ENCODE data around the gene VPS8. TPM values are rescaled to one million over a fixed set of nuclear protein-coding genes. Genes with fewer than 3 reads are reported as not detected.
"Not testable (repeated sequence)": the region's sequence is repeated elsewhere in the genome, so short reads cannot be mapped to it uniquely, and the experiment has no call there.

Gene VPS8
- total and polyA plus RNA-seq, 9 of the 15 experiments (the other 6 are each of a cell fraction or from before 2014, with no cell fraction given), result 7.2 to 41.0 (median 28.3) TPM

DNA sequence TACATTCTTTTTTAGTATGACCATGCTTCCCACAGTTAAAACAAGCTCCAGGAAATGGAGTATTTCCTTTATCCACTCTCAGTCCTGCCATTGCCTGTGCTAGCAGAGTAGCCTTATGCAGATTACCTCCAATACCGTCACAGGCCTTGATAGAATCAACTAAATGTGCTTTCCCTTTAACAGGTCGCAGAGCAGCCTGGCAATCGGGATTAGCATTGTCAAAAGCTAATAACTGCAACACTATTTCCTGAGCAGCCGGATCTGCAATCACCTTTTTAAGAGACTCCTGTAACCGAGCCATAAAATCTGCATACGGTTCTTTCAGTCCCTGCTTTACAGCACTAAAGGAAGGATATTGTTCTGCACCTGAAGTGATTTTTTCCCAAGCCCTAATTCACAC, 206.0 kb downstream of the VPS8 start:
- DNase-seq (ENCODE audit: extremely low read depth in 1 of 4, low spot score in 3 of 4); H3K4me3 ChIP-seq; H2AFZ ChIP-seq (ENCODE audit: low read depth, low read length); ATAC-seq; H3K79me2 ChIP-seq (ENCODE audit: control insufficient read depth, insufficient read depth, low read length); CTCF ChIA-PET (ENCODE audit: low intra/inter-chr PET ratio); H3K4me2 ChIP-seq (ENCODE audit: insufficient read depth, low read length); intact Hi-C loops (cut with micrococcal nuclease); H3K4me1 ChIP-seq (replicated peaks in 1 of 2; ENCODE audit: control insufficient read depth in 2 of 2, insufficient read depth in 2 of 2, low read length in 2 of 2); in situ Hi-C loops (cut with MboI); H3K27ac ChIP-seq (ENCODE audit: extremely low read depth, low read depth, low read length); H4K20me1 ChIP-seq (replicated peaks; ENCODE audit: control insufficient read depth, insufficient read depth, low read length); H3K9ac ChIP-seq (ENCODE audit: insufficient read depth in 1 of 2, low read depth in 2 of 2, low read length in 2 of 2); H3K36me3 ChIP-seq (ENCODE audit: control insufficient read depth, insufficient read depth, low read length); H3K9me3 ChIP-seq (replicated peaks; ENCODE audit: control insufficient read depth, insufficient read depth, low read depth, low read length); FAIRE-seq; BruUV-seq (replicated peaks); H3K27me3 ChIP-seq (ENCODE audit: control insufficient read depth in 2 of 2, insufficient read depth in 2 of 2, low read length in 2 of 2); H3K9me1 ChIP-seq (ENCODE audit: control insufficient read depth, insufficient read depth, low read length): not testable (repeated sequence)
- POLR2A ChIA-PET, result interaction anchor here (0.6 to 1.1 kb wide), 3 partner anchors 10 to 656 kb away, joined by 3 to 5 read pairs (median 4); no protein-coding TSS in a partner anchor
- 87% methylated on average over 6 of the region's 6 CpGs for WGBS (ENCODE audit: insufficient coverage, low coverage, missing lambda C conversion rate)

- no peaks in the 10 kb centered on the region for H3K27me3 ChIP-seq (ENCODE audit: control insufficient read depth in 2 of 2, insufficient read depth in 2 of 2, low read length in 2 of 2)
- H3K9me1 ChIP-seq (ENCODE audit: control insufficient read depth, insufficient read depth, low read length), result no peaks in the 10 kb centered on the region
- no peak overlapping the region for H3K9ac ChIP-seq (ENCODE audit: insufficient read depth in 1 of 2, low read depth in 2 of 2, low read length in 2 of 2)
- TF ChIP-seq, protein P1, sequence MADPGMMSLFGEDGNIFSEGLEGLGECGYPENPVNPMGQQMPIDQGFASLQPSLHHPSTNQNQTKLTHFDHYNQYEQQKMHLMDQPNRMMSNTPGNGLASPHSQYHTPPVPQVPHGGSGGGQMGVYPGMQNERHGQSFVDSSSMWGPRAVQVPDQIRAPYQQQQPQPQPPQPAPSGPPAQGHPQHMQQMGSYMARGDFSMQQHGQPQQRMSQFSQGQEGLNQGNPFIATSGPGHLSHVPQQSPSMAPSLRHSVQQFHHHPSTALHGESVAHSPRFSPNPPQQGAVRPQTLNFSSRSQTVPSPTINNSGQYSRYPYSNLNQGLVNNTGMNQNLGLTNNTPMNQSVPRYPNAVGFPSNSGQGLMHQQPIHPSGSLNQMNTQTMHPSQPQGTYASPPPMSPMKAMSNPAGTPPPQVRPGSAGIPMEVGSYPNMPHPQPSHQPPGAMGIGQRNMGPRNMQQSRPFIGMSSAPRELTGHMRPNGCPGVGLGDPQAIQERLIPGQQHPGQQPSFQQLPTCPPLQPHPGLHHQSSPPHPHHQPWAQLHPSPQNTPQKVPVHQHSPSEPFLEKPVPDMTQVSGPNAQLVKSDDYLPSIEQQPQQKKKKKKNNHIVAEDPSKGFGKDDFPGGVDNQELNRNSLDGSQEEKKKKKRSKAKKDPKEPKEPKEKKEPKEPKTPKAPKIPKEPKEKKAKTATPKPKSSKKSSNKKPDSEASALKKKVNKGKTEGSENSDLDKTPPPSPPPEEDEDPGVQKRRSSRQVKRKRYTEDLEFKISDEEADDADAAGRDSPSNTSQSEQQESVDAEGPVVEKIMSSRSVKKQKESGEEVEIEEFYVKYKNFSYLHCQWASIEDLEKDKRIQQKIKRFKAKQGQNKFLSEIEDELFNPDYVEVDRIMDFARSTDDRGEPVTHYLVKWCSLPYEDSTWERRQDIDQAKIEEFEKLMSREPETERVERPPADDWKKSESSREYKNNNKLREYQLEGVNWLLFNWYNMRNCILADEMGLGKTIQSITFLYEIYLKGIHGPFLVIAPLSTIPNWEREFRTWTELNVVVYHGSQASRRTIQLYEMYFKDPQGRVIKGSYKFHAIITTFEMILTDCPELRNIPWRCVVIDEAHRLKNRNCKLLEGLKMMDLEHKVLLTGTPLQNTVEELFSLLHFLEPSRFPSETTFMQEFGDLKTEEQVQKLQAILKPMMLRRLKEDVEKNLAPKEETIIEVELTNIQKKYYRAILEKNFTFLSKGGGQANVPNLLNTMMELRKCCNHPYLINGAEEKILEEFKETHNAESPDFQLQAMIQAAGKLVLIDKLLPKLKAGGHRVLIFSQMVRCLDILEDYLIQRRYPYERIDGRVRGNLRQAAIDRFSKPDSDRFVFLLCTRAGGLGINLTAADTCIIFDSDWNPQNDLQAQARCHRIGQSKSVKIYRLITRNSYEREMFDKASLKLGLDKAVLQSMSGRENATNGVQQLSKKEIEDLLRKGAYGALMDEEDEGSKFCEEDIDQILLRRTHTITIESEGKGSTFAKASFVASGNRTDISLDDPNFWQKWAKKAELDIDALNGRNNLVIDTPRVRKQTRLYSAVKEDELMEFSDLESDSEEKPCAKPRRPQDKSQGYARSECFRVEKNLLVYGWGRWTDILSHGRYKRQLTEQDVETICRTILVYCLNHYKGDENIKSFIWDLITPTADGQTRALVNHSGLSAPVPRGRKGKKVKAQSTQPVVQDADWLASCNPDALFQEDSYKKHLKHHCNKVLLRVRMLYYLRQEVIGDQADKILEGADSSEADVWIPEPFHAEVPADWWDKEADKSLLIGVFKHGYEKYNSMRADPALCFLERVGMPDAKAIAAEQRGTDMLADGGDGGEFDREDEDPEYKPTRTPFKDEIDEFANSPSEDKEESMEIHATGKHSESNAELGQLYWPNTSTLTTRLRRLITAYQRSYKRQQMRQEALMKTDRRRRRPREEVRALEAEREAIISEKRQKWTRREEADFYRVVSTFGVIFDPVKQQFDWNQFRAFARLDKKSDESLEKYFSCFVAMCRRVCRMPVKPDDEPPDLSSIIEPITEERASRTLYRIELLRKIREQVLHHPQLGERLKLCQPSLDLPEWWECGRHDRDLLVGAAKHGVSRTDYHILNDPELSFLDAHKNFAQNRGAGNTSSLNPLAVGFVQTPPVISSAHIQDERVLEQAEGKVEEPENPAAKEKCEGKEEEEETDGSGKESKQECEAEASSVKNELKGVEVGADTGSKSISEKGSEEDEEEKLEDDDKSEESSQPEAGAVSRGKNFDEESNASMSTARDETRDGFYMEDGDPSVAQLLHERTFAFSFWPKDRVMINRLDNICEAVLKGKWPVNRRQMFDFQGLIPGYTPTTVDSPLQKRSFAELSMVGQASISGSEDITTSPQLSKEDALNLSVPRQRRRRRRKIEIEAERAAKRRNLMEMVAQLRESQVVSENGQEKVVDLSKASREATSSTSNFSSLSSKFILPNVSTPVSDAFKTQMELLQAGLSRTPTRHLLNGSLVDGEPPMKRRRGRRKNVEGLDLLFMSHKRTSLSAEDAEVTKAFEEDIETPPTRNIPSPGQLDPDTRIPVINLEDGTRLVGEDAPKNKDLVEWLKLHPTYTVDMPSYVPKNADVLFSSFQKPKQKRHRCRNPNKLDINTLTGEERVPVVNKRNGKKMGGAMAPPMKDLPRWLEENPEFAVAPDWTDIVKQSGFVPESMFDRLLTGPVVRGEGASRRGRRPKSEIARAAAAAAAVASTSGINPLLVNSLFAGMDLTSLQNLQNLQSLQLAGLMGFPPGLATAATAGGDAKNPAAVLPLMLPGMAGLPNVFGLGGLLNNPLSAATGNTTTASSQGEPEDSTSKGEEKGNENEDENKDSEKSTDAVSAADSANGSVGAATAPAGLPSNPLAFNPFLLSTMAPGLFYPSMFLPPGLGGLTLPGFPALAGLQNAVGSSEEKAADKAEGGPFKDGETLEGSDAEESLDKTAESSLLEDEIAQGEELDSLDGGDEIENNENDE (IDR thresholded peaks at IDR 0.05; ENCODE audit: low read depth, low read length), result no peak
- no peak for TF ChIP-seq ZBED1 (IDR thresholded peaks at IDR 0.05)
- TF ChIP-seq SMAD2 (IDR thresholded peaks at IDR 0.05; ENCODE audit: low read depth, low read length), result no peak
- TF ChIP-seq ZNF551 (CRISPR knock-in tag; IDR thresholded peaks at IDR 0.05), result no peak
- no peak for TF ChIP-seq ZNF12 (CRISPR knock-in tag; IDR thresholded peaks at IDR 0.05)
- in situ Hi-C loops (cut with MboI) (no loop called here), intact Hi-C loops (cut with micrococcal nuclease) (no loop called here)
- H3K4me2 ChIP-seq (ENCODE audit: insufficient read depth, low read length), result no peak overlapping the region
- H4K20me1 ChIP-seq (replicated peaks; ENCODE audit: control insufficient read depth, insufficient read depth, low read length), result no peaks in the 10 kb centered on the region
- H3K27ac ChIP-seq (ENCODE audit: extremely low read depth, low read depth, low read length), result no peak overlapping the region
- H2AFZ ChIP-seq (ENCODE audit: low read depth, low read length), result no peak overlapping the region
- 100% methylated on average over 1 of the region's 1 CpG for WGBS (ENCODE audit: insufficient coverage, low coverage, missing lambda C conversion rate)
- H3K9me3 ChIP-seq (replicated peaks; ENCODE audit: control insufficient read depth, insufficient read depth, low read depth, low read length), result no peaks in the 10 kb centered on the region
- no peak overlapping the region for H3K4me3 ChIP-seq
- H3K36me3 ChIP-seq (ENCODE audit: control insufficient read depth, insufficient read depth, low read length), result no peaks in the 10 kb centered on the region
- H3K4me1 ChIP-seq (replicated peaks in 1 of 2; ENCODE audit: control insufficient read depth in 2 of 2, insufficient read depth in 2 of 2, low read length in 2 of 2), result peaks cover 0 to 12% of the 10 kb centered on the region in 2 experiments; a peak in 3 of 5 replicates
- no TSS peak for BruUV-seq (replicated peaks)
- no peak for DNase-seq (ENCODE audit: extremely low read depth in 1 of 4, low spot score in 3 of 4)
- FAIRE-seq, result no peak
- ATAC-seq, result no peak
- POLR2A ChIA-PET, result no interaction called here
- CTCF ChIA-PET (ENCODE audit: low intra/inter-chr PET ratio), result no interaction called here
- H3K79me2 ChIP-seq (ENCODE audit: control insufficient read depth, insufficient read depth, low read length), result no peaks in the 10 kb centered on the region
These were observed 209.3 kb downstream of the VPS8 start for GRCh38 chr3:185021256-185021655.

All from K562 (cell line).